Trophoblast cell (in vitro differentiated cells and primary cell): Measurements from ENCODE around the gene ME1.

Experiments
- DNase-seq, 2 donors: peaks; one replicate each; pipeline ENCODE4 v3.0.0-alpha.2; 2016
- H2AFZ ChIP-seq: 2 replicates; pipeline ENCODE4 v1.6.1; 2013; ENCODE audit warnings: low read length, moderate library complexity, mild to moderate bottlenecking; ENCODE audit not compliant: insufficient read depth, poor library complexity
- H2AK5ac ChIP-seq: 2 replicates; pipeline ENCODE4 v1.6.1; 2013; ENCODE audit warnings: mild to moderate bottlenecking, low read length
- H2BK120ac ChIP-seq: 2 replicates; pipeline ENCODE4 v1.6.1; 2013; ENCODE audit warnings: low read length, mild to moderate bottlenecking, moderate library complexity; ENCODE audit not compliant: insufficient read depth, poor library complexity
- H2BK12ac ChIP-seq: 2 replicates; pipeline ENCODE4 v1.6.1; 2013; ENCODE audit warnings: mild to moderate bottlenecking, low read length, moderate library complexity
- H2BK5ac ChIP-seq: 2 replicates; pipeline ENCODE4 v1.6.1; 2013; ENCODE audit warnings: low read length, low read depth, moderate library complexity, mild to moderate bottlenecking; ENCODE audit not compliant: poor library complexity
- H3K14ac ChIP-seq: 2 replicates; pipeline ENCODE4 v1.6.1; 2013; ENCODE audit warnings: mild to moderate bottlenecking, low read length
- H3K18ac ChIP-seq: 2 replicates; pipeline ENCODE4 v1.6.1; 2013; ENCODE audit warnings: mild to moderate bottlenecking, low read length
- H3K23ac ChIP-seq: 2 replicates; pipeline ENCODE4 v1.6.1; 2013; ENCODE audit warnings: low read length
- H3K27ac ChIP-seq: 2 replicates; pipeline ENCODE4 v1.5.1; 2013; ENCODE audit warnings: low read depth, mild to moderate bottlenecking, inconsistent platforms, low read length, moderate library complexity
- H3K27me3 ChIP-seq: 2 replicates; pipeline ENCODE4 v1.6.1; 2013; ENCODE audit warnings: inconsistent platforms, mild to moderate bottlenecking, low read length, moderate library complexity; ENCODE audit not compliant: insufficient read depth
- H3K36me3 ChIP-seq, 2 experiments: 1 replicate in 1 of 2; 2 replicates in 1 of 2; pipeline ENCODE4 v1.6.1; 2013; ENCODE audit warnings: low read length in 2 of 2, mild to moderate bottlenecking in 2 of 2, moderate library complexity in 1 of 2; ENCODE audit not compliant: insufficient read depth in 2 of 2, control insufficient read depth in 1 of 2
- H3K4ac ChIP-seq: 2 replicates; pipeline ENCODE4 v1.6.1; 2013; ENCODE audit warnings: low read depth, mild to moderate bottlenecking, low read length, moderate library complexity
- H3K4me1 ChIP-seq, 2 experiments: 1 replicate in 1 of 2; 2 replicates in 1 of 2; pipeline ENCODE4 v1.6.1; 2013; ENCODE audit warnings: low read length in 2 of 2, mild to moderate bottlenecking in 2 of 2, moderate library complexity in 1 of 2; ENCODE audit not compliant: insufficient read depth in 2 of 2, control insufficient read depth in 1 of 2
- H3K4me2 ChIP-seq: 2 replicates; pipeline ENCODE4 v1.6.1; 2013; ENCODE audit warnings: inconsistent platforms, mild to moderate bottlenecking, low read length, moderate library complexity
- H3K4me3 ChIP-seq: 2 replicates; pipeline ENCODE4 v1.5.1; 2013; ENCODE audit warnings: mild to moderate bottlenecking, low read depth, low read length, inconsistent platforms
- H3K79me1 ChIP-seq: one replicate; pipeline ENCODE4 v1.6.1; 2013; ENCODE audit warnings: low read length
- H3K79me2 ChIP-seq: 2 replicates; pipeline ENCODE4 v1.6.1; 2013; ENCODE audit warnings: low read length, mild to moderate bottlenecking; ENCODE audit not compliant: control insufficient read depth, insufficient read depth, poor library complexity
- H3K9ac ChIP-seq: 2 replicates; pipeline ENCODE4 v1.6.1; 2013; ENCODE audit warnings: mild to moderate bottlenecking, low read length
- H3K9me3 ChIP-seq: 2 replicates; pipeline ENCODE4 v1.6.1; 2013; ENCODE audit warnings: low read depth, mild to moderate bottlenecking, control low read depth, inconsistent platforms, low read length; ENCODE audit not compliant: insufficient read depth
- H4K12ac ChIP-seq: 2 replicates; pipeline ENCODE4 v1.6.1; 2013; ENCODE audit warnings: low read depth, mild to moderate bottlenecking, low read length, moderate library complexity
- H4K8ac ChIP-seq: 2 replicates; pipeline ENCODE4 v1.6.1; 2013; ENCODE audit warnings: low read depth, mild to moderate bottlenecking, low read length, moderate library complexity
- H4K91ac ChIP-seq: one replicate; pipeline ENCODE4 v1.6.1; 2013; ENCODE audit warnings: low read depth, mild to moderate bottlenecking, low read length, moderate library complexity
- WGBS: extraction: QIAGEN DNeasy Blood & Tissue Kit; methylation state at CpG from one replicate; pipeline ENCODE4 v1.1.7; 2013; ENCODE audit warnings: missing lambda C conversion rate; ENCODE audit not compliant: insufficient read length, insufficient coverage; ENCODE audit errors: extremely low coverage; 5-methylcytosine and 5-hydroxymethylcytosine counted together

Gene ME1

DNA sequence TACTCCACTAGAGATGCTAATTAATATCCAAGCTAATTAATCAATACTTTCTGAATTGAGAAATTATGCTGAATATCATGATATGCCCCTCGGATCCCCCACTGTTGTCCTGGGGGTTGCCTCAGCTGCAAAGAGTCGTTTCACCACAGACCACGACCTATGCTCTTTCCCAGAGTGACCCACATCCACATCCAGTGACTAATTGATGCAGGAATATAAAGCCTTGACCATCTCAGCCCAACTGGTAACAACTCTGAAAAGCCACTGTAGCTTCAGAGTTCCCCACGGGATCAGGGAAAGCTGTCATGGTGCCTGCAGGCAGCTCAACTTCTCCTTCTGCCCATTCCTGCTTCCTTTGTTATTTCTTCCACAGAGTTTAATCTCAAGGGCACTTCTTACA, 120.8 kb downstream of the ME1 start:
- peak overlapping the region; percentile 23 for H2AK5ac ChIP-seq
- no peak overlapping the region for H2AFZ ChIP-seq
- H3K4me2 ChIP-seq: no peak overlapping the region
- H4K91ac ChIP-seq: no peak overlapping the region
- H3K9me3 ChIP-seq: no peaks in the 10 kb centered on the region
- H3K4me1 ChIP-seq: no peaks in the 10 kb centered on the region
- no peak overlapping the region for H3K23ac ChIP-seq
- H3K79me1 ChIP-seq: peaks cover 1% of the 10 kb centered on the region
- DNase-seq: no peak
- no peak overlapping the region for H3K18ac ChIP-seq
- H3K27me3 ChIP-seq: no peaks in the 10 kb centered on the region
- H3K36me3 ChIP-seq: no peaks in the 10 kb centered on the region
- no peaks in the 10 kb centered on the region for H3K79me2 ChIP-seq
- H4K12ac ChIP-seq: no peak overlapping the region
- WGBS: no CpG with 5 or more reads among the region's 4 CpGs
- H3K27ac ChIP-seq: no peak overlapping the region
- no peak overlapping the region for H3K14ac ChIP-seq
- no peak overlapping the region for H2BK120ac ChIP-seq
- H2BK5ac ChIP-seq: peak overlapping the region; percentile 14
- H2BK12ac ChIP-seq: peak overlapping the region; percentile 24
- peak overlapping the region; percentile 50 for H4K8ac ChIP-seq
- no peak overlapping the region for H3K4ac ChIP-seq
- no peak overlapping the region for H3K4me3 ChIP-seq
- H3K9ac ChIP-seq: no peak overlapping the region

DNA sequence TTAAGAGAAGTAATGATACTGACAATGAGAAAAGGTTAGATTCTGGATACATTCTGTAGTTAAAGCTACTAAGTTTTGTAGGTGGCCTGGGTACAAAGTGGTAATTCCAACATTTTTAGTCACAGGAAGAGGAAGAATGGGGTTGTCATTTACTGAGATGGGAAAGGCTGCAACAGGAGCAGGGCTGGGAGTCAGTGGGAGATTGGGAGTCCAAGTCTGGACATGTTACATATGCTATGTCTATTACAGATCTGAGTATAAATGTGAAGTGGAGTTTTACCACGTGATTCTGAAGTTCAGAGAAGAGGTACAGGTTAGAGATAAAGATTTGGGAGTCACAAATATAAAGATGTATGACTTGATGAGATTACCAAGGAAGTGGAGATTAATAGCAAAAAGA, 121.5 kb downstream of the ME1 start:
- DNase-seq: no peak
- Histone ChIP-seq H3K9ac (no peak overlapping the region), H2BK12ac (no peak overlapping the region), H4K12ac (no peak overlapping the region), H3K9me3 (no peaks in the 10 kb centered on the region), H2BK5ac (no peak overlapping the region), H3K4ac (no peak overlapping the region), H3K4me2 (no peak overlapping the region), H3K79me2 (no peaks in the 10 kb centered on the region), H3K18ac (no peak overlapping the region), H3K4me1 (no peaks in the 10 kb centered on the region), H2BK120ac (no peak overlapping the region), H3K27me3 (no peaks in the 10 kb centered on the region), H3K23ac (no peak overlapping the region), H3K27ac (no peak overlapping the region), H4K91ac (no peak overlapping the region), H2AK5ac (no peak overlapping the region), H4K8ac (no peak overlapping the region), H3K36me3 (no peaks in the 10 kb centered on the region), H2AFZ (no peak overlapping the region), H3K14ac (no peak overlapping the region), H3K4me3 (no peak overlapping the region), H3K79me1 (peaks cover 1% of the 10 kb centered on the region)
- WGBS: no CpG with 5 or more reads among the region's 1 CpG

DNA sequence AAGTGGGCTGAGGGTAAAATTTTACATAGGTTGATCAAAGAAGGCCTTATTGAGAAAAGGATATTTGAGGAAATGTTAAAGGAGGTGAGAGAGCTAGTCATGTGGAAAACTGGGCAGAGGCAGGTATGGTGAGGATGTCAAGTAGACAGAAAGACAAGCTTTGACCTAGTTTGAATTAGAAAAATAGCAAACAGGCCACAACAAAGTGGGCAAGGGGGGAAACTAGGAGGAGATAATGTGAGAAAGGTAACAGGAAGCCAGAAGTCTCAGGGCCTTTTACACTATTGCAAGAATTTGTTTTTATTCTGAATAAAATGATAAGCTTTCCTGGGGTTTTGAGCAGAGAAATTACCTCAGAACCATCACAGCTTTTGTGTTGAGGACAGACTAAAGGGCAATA, 122.0 kb downstream of the ME1 start:
- no peak overlapping the region for H4K8ac ChIP-seq

DNA sequence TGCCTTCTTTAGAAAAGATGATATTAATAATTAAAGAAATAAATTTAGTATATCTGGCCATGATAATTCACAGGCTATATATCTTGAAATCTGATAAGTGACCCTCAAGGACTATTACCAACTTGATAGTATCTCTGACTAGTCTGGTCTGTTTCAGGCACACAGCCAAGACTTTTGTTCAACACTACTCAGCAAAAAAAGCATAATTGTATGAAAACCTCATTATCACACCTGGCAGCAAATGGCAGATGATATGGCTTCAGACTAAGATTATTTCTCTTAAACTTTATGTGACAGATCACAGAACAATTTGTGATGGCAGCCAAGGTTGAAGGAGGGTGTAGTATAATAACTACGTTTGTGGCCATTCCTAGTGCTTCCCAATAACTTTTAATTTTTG, 123.0 kb downstream of the ME1 start:
- no peak overlapping the region for H3K9ac ChIP-seq
- no peaks in the 10 kb centered on the region for H3K36me3 ChIP-seq
- no peaks in the 10 kb centered on the region for H3K79me2 ChIP-seq
- H3K14ac ChIP-seq: no peak overlapping the region
- no peak overlapping the region for H2BK120ac ChIP-seq
- peaks cover 1% of the 10 kb centered on the region for H3K79me1 ChIP-seq
- H3K4me2 ChIP-seq: no peak overlapping the region
- H3K4me1 ChIP-seq: no peaks in the 10 kb centered on the region
- no peak for DNase-seq
- no peak overlapping the region for H4K8ac ChIP-seq
- no peak overlapping the region for H4K12ac ChIP-seq
- H3K27me3 ChIP-seq: no peaks in the 10 kb centered on the region
- H4K91ac ChIP-seq: no peak overlapping the region
- no peak overlapping the region for H2AFZ ChIP-seq
- H3K18ac ChIP-seq: no peak overlapping the region
- WGBS: no CpG with 5 or more reads among the region's 1 CpG
- H3K9me3 ChIP-seq: no peaks in the 10 kb centered on the region
- H2BK5ac ChIP-seq: no peak overlapping the region
- H3K27ac ChIP-seq: no peak overlapping the region
- H3K23ac ChIP-seq: no peak overlapping the region
- H3K4ac ChIP-seq: no peak overlapping the region
- no peak overlapping the region for H3K4me3 ChIP-seq
- H2BK12ac ChIP-seq: no peak overlapping the region
- no peak overlapping the region for H2AK5ac ChIP-seq

More for the DNA sequence above, 122.0 kb downstream of the ME1 start:
- Histone ChIP-seq H3K27me3 (no peaks in the 10 kb centered on the region), H3K4me1 (no peaks in the 10 kb centered on the region), H3K14ac (no peak overlapping the region), H4K91ac (no peak overlapping the region), H3K4me3 (no peak overlapping the region), H3K4me2 (no peak overlapping the region), H2BK120ac (no peak overlapping the region), H2AFZ (no peak overlapping the region), H3K79me1 (peaks cover 1% of the 10 kb centered on the region), H3K9me3 (no peaks in the 10 kb centered on the region), H3K27ac (peak overlapping the region; percentile 10), H3K79me2 (no peaks in the 10 kb centered on the region), H3K4ac (no peak overlapping the region), H3K9ac (no peak overlapping the region), H4K12ac (no peak overlapping the region), H3K18ac (no peak overlapping the region), H2BK5ac (no peak overlapping the region), H2BK12ac (no peak overlapping the region), H3K36me3 (no peaks in the 10 kb centered on the region), H2AK5ac (no peak overlapping the region), H3K23ac (no peak overlapping the region)
- no peak for DNase-seq
